Ectodermal cell (in vitro differentiated cells): ENCODE results near the gene BTBD16.

Experiments
- H3K27ac ChIP-seq: 2 replicates; pipeline ENCODE4 v1.7.0; 2013; ENCODE audit warnings: mild to moderate bottlenecking, low read depth, low read length; ENCODE audit not compliant: insufficient read depth, poor library complexity, severe bottlenecking
- H3K27me3 ChIP-seq: 2 replicates; pipeline ENCODE4 v1.7.0; 2013; ENCODE audit warnings: mild to moderate bottlenecking, low read length; ENCODE audit not compliant: insufficient read depth, control insufficient read depth, poor library complexity, severe bottlenecking
- H3K36me3 ChIP-seq: one replicate; pipeline ENCODE4 v1.7.0; 2013; ENCODE audit warnings: low read length; ENCODE audit not compliant: control insufficient read depth, insufficient read depth
- H3K4me1 ChIP-seq: one replicate; pipeline ENCODE4 v1.7.0; 2013; ENCODE audit warnings: low read length; ENCODE audit not compliant: control insufficient read depth, insufficient read depth
- H3K4me3 ChIP-seq: 2 replicates; pipeline ENCODE4 v1.7.0; 2013; ENCODE audit warnings: low read depth, low read length, control low read depth; ENCODE audit not compliant: insufficient read depth
- H3K9me3 ChIP-seq: 2 replicates; pipeline ENCODE4 v1.7.0; 2013; ENCODE audit warnings: mild to moderate bottlenecking, low read length, moderate library complexity; ENCODE audit not compliant: control insufficient read depth
- WGBS, 2 experiments: methylation state at CpG; one replicate each; pipeline ENCODE4 v1.1.7; 2013; ENCODE audit warnings: missing lambda C conversion rate in 2 of 2; 5-methylcytosine and 5-hydroxymethylcytosine counted together

The BTBD16 gene

GRCh38 chr10:122328676-122329075 lies 57.6 kb downstream of the BTBD16 start:
- Histone ChIP-seq H3K27me3 (no peaks in the 10 kb centered on the region), H3K4me3 (no peak overlapping the region), H3K4me1 (no peaks in the 10 kb centered on the region), H3K9me3 (no peaks in the 10 kb centered on the region), H3K27ac (no peak overlapping the region), H3K36me3 (no peaks in the 10 kb centered on the region)
- WGBS, 2 experiments: 85 to 86% methylated on average over 9 of the region's 9 CpGs

- no peaks in the 10 kb centered on the region for H3K9me3 ChIP-seq
- H3K36me3 ChIP-seq: no peaks in the 10 kb centered on the region
- no peaks in the 10 kb centered on the region for H3K4me1 ChIP-seq
- H3K27ac ChIP-seq: no peak overlapping the region
- 88 to 89% methylated on average over 13 of the region's 13 CpGs for WGBS, 2 experiments
- H3K4me3 ChIP-seq: no peak overlapping the region
- no peaks in the 10 kb centered on the region for H3K27me3 ChIP-seq
Measured at GRCh38 chr10:122329416-122329815, 58.3 kb downstream of the BTBD16 start.

GRCh38 chr10:122331100-122331499 lies 60.0 kb downstream of the BTBD16 start:
- no peaks in the 10 kb centered on the region for H3K27me3 ChIP-seq
- 92 to 98% methylated on average over 7 of the region's 7 CpGs for WGBS, 2 experiments
- H3K9me3 ChIP-seq: no peaks in the 10 kb centered on the region
- no peak overlapping the region for H3K4me3 ChIP-seq
- H3K27ac ChIP-seq: no peak overlapping the region
- H3K36me3 ChIP-seq: no peaks in the 10 kb centered on the region
- no peaks in the 10 kb centered on the region for H3K4me1 ChIP-seq

GRCh38 chr10:122331615-122332446 lies 60.7 kb downstream of the BTBD16 start:
- H3K27ac ChIP-seq: no peak overlapping the region
- no peaks in the 10 kb centered on the region for H3K9me3 ChIP-seq
- no peaks in the 10 kb centered on the region for H3K36me3 ChIP-seq
- WGBS, 2 experiments: 85 to 86% methylated on average over 16 of the region's 16 CpGs
- no peaks in the 10 kb centered on the region for H3K27me3 ChIP-seq
- H3K4me1 ChIP-seq: no peaks in the 10 kb centered on the region
- H3K4me3 ChIP-seq: no peak overlapping the region

GRCh38 chr10:122333037-122333436 lies 61.9 kb downstream of the BTBD16 start:
- no peaks in the 10 kb centered on the region for H3K9me3 ChIP-seq
- no peaks in the 10 kb centered on the region for H3K36me3 ChIP-seq
- no peaks in the 10 kb centered on the region for H3K27me3 ChIP-seq
- no peaks in the 10 kb centered on the region for H3K4me1 ChIP-seq
- no peak overlapping the region for H3K4me3 ChIP-seq
- 79 to 91% methylated on average over 3 to 4 of the region's 4 CpGs for WGBS, 2 experiments
- H3K27ac ChIP-seq: no peak overlapping the region

GRCh38 chr10:122336332-122336731 lies 65.2 kb downstream of the BTBD16 start:
- no peak overlapping the region for H3K4me3 ChIP-seq
- 88 to 90% methylated on average over 10 of the region's 10 CpGs for WGBS, 2 experiments

GRCh38 chr10:122336961-122337360 lies 65.9 kb downstream of the BTBD16 start:
- H3K4me1 ChIP-seq: no peaks in the 10 kb centered on the region
- no peak overlapping the region for H3K27ac ChIP-seq
- WGBS, 2 experiments: 95% methylated on average over 3 of the region's 3 CpGs
- no peaks in the 10 kb centered on the region for H3K9me3 ChIP-seq
- no peaks in the 10 kb centered on the region for H3K36me3 ChIP-seq
- H3K4me3 ChIP-seq: no peak overlapping the region
- no peaks in the 10 kb centered on the region for H3K27me3 ChIP-seq

More at GRCh38 chr10:122336332-122336731, 65.2 kb downstream of the BTBD16 start:
- Histone ChIP-seq H3K27me3 (no peaks in the 10 kb centered on the region), H3K27ac (no peak overlapping the region), H3K36me3 (no peaks in the 10 kb centered on the region), H3K9me3 (no peaks in the 10 kb centered on the region), H3K4me1 (no peaks in the 10 kb centered on the region)

GRCh38 chr10:122338609-122339441 lies 67.7 kb downstream of the BTBD16 start:
- no peak overlapping the region for H3K27ac ChIP-seq
- 89 to 93% methylated on average over 14 to 15 of the region's 15 CpGs for WGBS, 2 experiments
- no peaks in the 10 kb centered on the region for H3K36me3 ChIP-seq
- no peaks in the 10 kb centered on the region for H3K9me3 ChIP-seq
- H3K4me1 ChIP-seq: no peaks in the 10 kb centered on the region
- no peak overlapping the region for H3K4me3 ChIP-seq
- no peaks in the 10 kb centered on the region for H3K27me3 ChIP-seq

GRCh38 chr10:122341141-122341810 lies 70.2 kb downstream of the BTBD16 start:
- H3K27me3 ChIP-seq: no peaks in the 10 kb centered on the region
- WGBS, 2 experiments: 92 to 93% methylated on average over 11 of the region's 11 CpGs

More at GRCh38 chr10:122341141-122341810, 70.2 kb downstream of the BTBD16 start:
- Histone ChIP-seq H3K4me1 (no peaks in the 10 kb centered on the region), H3K4me3 (no peak overlapping the region), H3K36me3 (no peaks in the 10 kb centered on the region), H3K9me3 (no peaks in the 10 kb centered on the region), H3K27ac (no peak overlapping the region)
